ENCODE results near the gene SARDH. TPM values are rescaled to one million over a fixed set of nuclear protein-coding genes. Genes with fewer than 3 reads are reported as not detected.

SARDH gene
- total and polyA plus RNA-seq, 9 of the 15 experiments (the other 6 are each of a cell fraction or from before 2014, with no cell fraction given), result 0.14 TPM; not detected in 8

DNA sequence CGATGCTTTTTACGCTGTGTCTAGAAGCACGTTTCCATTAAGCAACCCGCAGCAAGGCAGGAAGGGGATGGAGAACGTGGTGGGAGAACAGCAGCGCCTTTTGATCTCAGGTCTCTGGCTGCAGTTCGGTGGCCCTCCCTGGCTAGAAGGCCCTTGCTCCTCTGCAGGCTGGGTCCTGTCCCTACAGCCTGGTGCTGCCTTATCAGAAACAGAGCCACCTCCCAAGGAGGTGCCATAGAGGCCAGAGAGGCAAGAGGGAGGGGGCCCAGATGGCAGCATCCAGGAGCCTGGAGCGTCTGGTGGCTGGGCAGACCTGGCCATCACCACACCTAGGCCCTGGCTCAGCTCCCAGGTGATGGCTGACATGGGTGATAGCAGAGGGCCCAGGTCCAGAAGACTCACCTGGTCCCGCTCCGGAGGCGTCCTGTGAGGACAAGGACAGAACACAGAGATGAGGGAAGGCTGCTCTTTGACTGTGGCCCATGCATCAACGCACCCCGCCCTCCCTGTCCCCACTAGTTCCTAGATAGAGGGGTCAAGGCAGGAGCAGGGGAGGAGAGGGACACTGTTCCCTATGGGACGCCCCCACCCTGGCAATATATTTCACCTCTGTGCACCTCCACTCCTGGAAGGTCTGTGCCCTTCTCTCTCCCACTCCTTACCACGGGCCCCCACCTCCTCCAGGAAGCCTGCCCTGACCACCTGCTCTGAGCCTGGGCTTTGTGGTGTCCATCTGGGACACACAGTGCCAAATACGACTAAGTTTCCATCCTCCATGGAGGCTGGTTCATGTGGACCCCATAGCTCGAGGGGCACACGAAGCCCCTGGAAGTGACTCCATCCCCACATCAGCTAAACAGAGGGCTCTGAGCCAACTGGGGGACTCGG is 41.6 kb upstream of the SARDH start:
- H3K9me1 ChIP-seq (ENCODE audit: control insufficient read depth, insufficient read depth, low read length), result no peaks in the 10 kb centered on the region
- ATAC-seq (no peak), FAIRE-seq (no peak), DNase-seq (ENCODE audit: extremely low read depth in 1 of 4, low spot score in 3 of 4) (no peak)
- H3K4me1 ChIP-seq (replicated peaks in 1 of 2; ENCODE audit: control insufficient read depth in 2 of 2, insufficient read depth in 2 of 2, low read length in 2 of 2), result no peaks in the 10 kb centered on the region
- no peak overlapping the region for H3K27ac ChIP-seq (ENCODE audit: extremely low read depth, low read depth, low read length)
- H3K4me2 ChIP-seq (ENCODE audit: insufficient read depth, low read length), result no peak overlapping the region
- H3K9me3 ChIP-seq (replicated peaks; ENCODE audit: control insufficient read depth, insufficient read depth, low read depth, low read length), result no peaks in the 10 kb centered on the region
- peak; percentile 65 for TF ChIP-seq ZFP36 (IDR thresholded peaks at IDR 0.05; ENCODE audit: low read depth, low read length, partially characterized antibody)
- no peak for TF ChIP-seq ZC3H4 (CRISPR knock-in tag; IDR thresholded peaks at IDR 0.05; ENCODE audit: borderline replicate concordance)
- no peak for TF ChIP-seq ZNF780A (CRISPR knock-in tag; IDR thresholded peaks at IDR 0.05)
- no peak for TF ChIP-seq MAFK (IDR thresholded peaks at IDR 0.05; ENCODE audit: low read length)
- no peak for TF ChIP-seq ZNF134 (CRISPR knock-in tag; conservative IDR thresholded peaks at IDR 0.05)
- no peak for TF ChIP-seq SIN3A (IDR thresholded peaks at IDR 0.05; ENCODE audit: borderline replicate concordance in 2 of 2, control insufficient read depth in 1 of 2, low read depth in 2 of 2, low read length in 2 of 2)
- no TSS peak for BruUV-seq (replicated peaks)
- peaks cover 3 to 49% of the 10 kb centered on the region in 2 experiments; a peak in 4 of 5 replicates for H3K27me3 ChIP-seq (ENCODE audit: control insufficient read depth in 2 of 2, insufficient read depth in 2 of 2, low read length in 2 of 2)
- no peak overlapping the region for H3K9ac ChIP-seq (ENCODE audit: insufficient read depth in 1 of 2, low read depth in 2 of 2, low read length in 2 of 2)
- H4K20me1 ChIP-seq (replicated peaks; ENCODE audit: control insufficient read depth, insufficient read depth, low read length), result peaks cover 4% of the 10 kb centered on the region; the same call in 1 of the 2 replicates
- H3K36me3 ChIP-seq (ENCODE audit: control insufficient read depth, insufficient read depth, low read length), result no peaks in the 10 kb centered on the region
- intact Hi-C loops (cut with micrococcal nuclease) (no loop called here), in situ Hi-C loops (cut with MboI) (no loop called here)
- ChIA-PET CTCF (ENCODE audit: low intra/inter-chr PET ratio) (interaction anchor here (0.9 kb wide), 1 partner anchor 15 kb away, joined by 3 read pairs; no protein-coding TSS in a partner anchor), POLR2A (interaction anchor here (0.6 kb wide), 1 partner anchor 218 kb away, joined by 3 read pairs; no protein-coding TSS in a partner anchor)
- WGBS (ENCODE audit: insufficient coverage, low coverage, missing lambda C conversion rate), result 3% methylated on average over 14 of the region's 19 CpGs
- H3K79me2 ChIP-seq (ENCODE audit: control insufficient read depth, insufficient read depth, low read length), result no peaks in the 10 kb centered on the region
- H3K4me3 ChIP-seq, result no peak overlapping the region
- no peak overlapping the region for H2AFZ ChIP-seq (ENCODE audit: low read depth, low read length)
